ENCODE results near the gene TLR3.

The TLR3 gene

GRCh38 chr4:186024637-186025407 is 44.1 kb upstream of the TLR3 start:
- Histone ChIP-seq H3F3A (ENCODE audit: insufficient read depth) (no peaks in the 10 kb centered on the region), H3K27ac (ENCODE audit: low read depth, low read length) (no peak overlapping the region), H3K9me3 (ENCODE audit: insufficient read depth, low read length) (no peaks in the 10 kb centered on the region), H2AFZ (ENCODE audit: low read depth, low read length, severe bottlenecking) (no peak overlapping the region), H3K4me2 (ENCODE audit: low read depth, low read length, poor library complexity, severe bottlenecking) (no peak overlapping the region), H3K79me2 (ENCODE audit: insufficient read depth, low read length) (no peaks in the 10 kb centered on the region), H3K27me3 (ENCODE audit: low read length) (no peaks in the 10 kb centered on the region), H3K9ac (ENCODE audit: low read length) (no peak overlapping the region), H3K36me3 (ENCODE audit: low read length) (no peaks in the 10 kb centered on the region), H3K4me3 (ENCODE audit: insufficient read depth, low read length, poor library complexity, severe bottlenecking) (no peak overlapping the region), H3K9me2 (replicated peaks; ENCODE audit: insufficient read depth, low read length) (no peaks in the 10 kb centered on the region), H4K20me1 (ENCODE audit: low read depth, low read length) (no peaks in the 10 kb centered on the region)
- TF ChIP-seq CTCF (IDR thresholded peaks at IDR 0.05; ENCODE audit: insufficient read depth, low read length, poor library complexity, severe bottlenecking) (no peak), EZH2phosphoT487 (conservative IDR thresholded peaks at IDR 0.05; ENCODE audit: low read length) (no peak)

GRCh38 chr4:186025408-186025690 is 43.6 kb upstream of the TLR3 start:
- Histone ChIP-seq H3K9ac (ENCODE audit: low read length) (no peak overlapping the region), H4K20me1 (ENCODE audit: low read depth, low read length) (no peaks in the 10 kb centered on the region), H3K27me3 (ENCODE audit: low read length) (no peaks in the 10 kb centered on the region; the same call in 1 of the 2 replicates), H3K4me3 (ENCODE audit: insufficient read depth, low read length, poor library complexity, severe bottlenecking) (no peak overlapping the region), H3K9me2 (replicated peaks; ENCODE audit: insufficient read depth, low read length) (no peaks in the 10 kb centered on the region), H3K36me3 (ENCODE audit: low read length) (no peaks in the 10 kb centered on the region), H3F3A (ENCODE audit: insufficient read depth) (no peaks in the 10 kb centered on the region), H3K27ac (ENCODE audit: low read depth, low read length) (no peak overlapping the region), H2AFZ (ENCODE audit: low read depth, low read length, severe bottlenecking) (no peak overlapping the region), H3K4me2 (ENCODE audit: low read depth, low read length, poor library complexity, severe bottlenecking) (no peak overlapping the region), H3K9me3 (ENCODE audit: insufficient read depth, low read length) (no peaks in the 10 kb centered on the region), H3K79me2 (ENCODE audit: insufficient read depth, low read length) (no peaks in the 10 kb centered on the region)
- no peak for TF ChIP-seq CTCF (IDR thresholded peaks at IDR 0.05; ENCODE audit: insufficient read depth, low read length, poor library complexity, severe bottlenecking)
- TF ChIP-seq EZH2phosphoT487 (conservative IDR thresholded peaks at IDR 0.05; ENCODE audit: low read length) = no peak

GRCh38 chr4:186027405-186027804 is 41.6 kb upstream of the TLR3 start:
- Histone ChIP-seq H3K9me3 (ENCODE audit: insufficient read depth, low read length) (no peaks in the 10 kb centered on the region), H3K36me3 (ENCODE audit: low read length) (no peaks in the 10 kb centered on the region), H3F3A (ENCODE audit: insufficient read depth) (no peaks in the 10 kb centered on the region), H3K4me2 (ENCODE audit: low read depth, low read length, poor library complexity, severe bottlenecking) (no peak overlapping the region), H3K4me3 (ENCODE audit: insufficient read depth, low read length, poor library complexity, severe bottlenecking) (no peak overlapping the region), H2AFZ (ENCODE audit: low read depth, low read length, severe bottlenecking) (no peak overlapping the region), H3K27ac (ENCODE audit: low read depth, low read length) (no peak overlapping the region), H3K9ac (ENCODE audit: low read length) (no peak overlapping the region), H3K27me3 (ENCODE audit: low read length) (no peaks in the 10 kb centered on the region; the same call in 1 of the 2 replicates), H3K9me2 (replicated peaks; ENCODE audit: insufficient read depth, low read length) (no peaks in the 10 kb centered on the region), H3K79me2 (ENCODE audit: insufficient read depth, low read length) (no peaks in the 10 kb centered on the region), H4K20me1 (ENCODE audit: low read depth, low read length) (no peaks in the 10 kb centered on the region)
- TF ChIP-seq CTCF (IDR thresholded peaks at IDR 0.05; ENCODE audit: insufficient read depth, low read length, poor library complexity, severe bottlenecking) (no peak), EZH2phosphoT487 (conservative IDR thresholded peaks at IDR 0.05; ENCODE audit: low read length) (no peak)
